Trophoblast cell (in vitro differentiated cells and primary cell): ENCODE data around the gene COL18A1.

Experiments
- DNase-seq, 2 donors: peaks; one replicate each; pipeline ENCODE4 v3.0.0-alpha.2; 2016
- H2AFZ ChIP-seq: 2 replicates; pipeline ENCODE4 v1.6.1; 2013; ENCODE audit warnings: low read length, moderate library complexity, mild to moderate bottlenecking; ENCODE audit not compliant: insufficient read depth, poor library complexity
- H2AK5ac ChIP-seq: 2 replicates; pipeline ENCODE4 v1.6.1; 2013; ENCODE audit warnings: mild to moderate bottlenecking, low read length
- H2BK120ac ChIP-seq: 2 replicates; pipeline ENCODE4 v1.6.1; 2013; ENCODE audit warnings: low read length, mild to moderate bottlenecking, moderate library complexity; ENCODE audit not compliant: insufficient read depth, poor library complexity
- H2BK12ac ChIP-seq: 2 replicates; pipeline ENCODE4 v1.6.1; 2013; ENCODE audit warnings: mild to moderate bottlenecking, low read length, moderate library complexity
- H2BK5ac ChIP-seq: 2 replicates; pipeline ENCODE4 v1.6.1; 2013; ENCODE audit warnings: low read length, low read depth, moderate library complexity, mild to moderate bottlenecking; ENCODE audit not compliant: poor library complexity
- H3K14ac ChIP-seq: 2 replicates; pipeline ENCODE4 v1.6.1; 2013; ENCODE audit warnings: mild to moderate bottlenecking, low read length
- H3K18ac ChIP-seq: 2 replicates; pipeline ENCODE4 v1.6.1; 2013; ENCODE audit warnings: mild to moderate bottlenecking, low read length
- H3K23ac ChIP-seq: 2 replicates; pipeline ENCODE4 v1.6.1; 2013; ENCODE audit warnings: low read length
- H3K27ac ChIP-seq: 2 replicates; pipeline ENCODE4 v1.5.1; 2013; ENCODE audit warnings: low read depth, mild to moderate bottlenecking, inconsistent platforms, low read length, moderate library complexity
- H3K27me3 ChIP-seq: 2 replicates; pipeline ENCODE4 v1.6.1; 2013; ENCODE audit warnings: inconsistent platforms, mild to moderate bottlenecking, low read length, moderate library complexity; ENCODE audit not compliant: insufficient read depth
- H3K36me3 ChIP-seq, 2 experiments: 1 replicate in 1 of 2; 2 replicates in 1 of 2; pipeline ENCODE4 v1.6.1; 2013; ENCODE audit warnings: low read length in 2 of 2, mild to moderate bottlenecking in 2 of 2, moderate library complexity in 1 of 2; ENCODE audit not compliant: insufficient read depth in 2 of 2, control insufficient read depth in 1 of 2
- H3K4ac ChIP-seq: 2 replicates; pipeline ENCODE4 v1.6.1; 2013; ENCODE audit warnings: low read depth, mild to moderate bottlenecking, low read length, moderate library complexity
- H3K4me1 ChIP-seq, 2 experiments: 1 replicate in 1 of 2; 2 replicates in 1 of 2; pipeline ENCODE4 v1.6.1; 2013; ENCODE audit warnings: low read length in 2 of 2, mild to moderate bottlenecking in 2 of 2, moderate library complexity in 1 of 2; ENCODE audit not compliant: insufficient read depth in 2 of 2, control insufficient read depth in 1 of 2
- H3K4me2 ChIP-seq: 2 replicates; pipeline ENCODE4 v1.6.1; 2013; ENCODE audit warnings: inconsistent platforms, mild to moderate bottlenecking, low read length, moderate library complexity
- H3K4me3 ChIP-seq: 2 replicates; pipeline ENCODE4 v1.5.1; 2013; ENCODE audit warnings: mild to moderate bottlenecking, low read depth, low read length, inconsistent platforms
- H3K79me1 ChIP-seq: one replicate; pipeline ENCODE4 v1.6.1; 2013; ENCODE audit warnings: low read length
- H3K79me2 ChIP-seq: 2 replicates; pipeline ENCODE4 v1.6.1; 2013; ENCODE audit warnings: low read length, mild to moderate bottlenecking; ENCODE audit not compliant: control insufficient read depth, insufficient read depth, poor library complexity
- H3K9ac ChIP-seq: 2 replicates; pipeline ENCODE4 v1.6.1; 2013; ENCODE audit warnings: mild to moderate bottlenecking, low read length
- H3K9me3 ChIP-seq: 2 replicates; pipeline ENCODE4 v1.6.1; 2013; ENCODE audit warnings: low read depth, mild to moderate bottlenecking, control low read depth, inconsistent platforms, low read length; ENCODE audit not compliant: insufficient read depth
- H4K12ac ChIP-seq: 2 replicates; pipeline ENCODE4 v1.6.1; 2013; ENCODE audit warnings: low read depth, mild to moderate bottlenecking, low read length, moderate library complexity
- H4K8ac ChIP-seq: 2 replicates; pipeline ENCODE4 v1.6.1; 2013; ENCODE audit warnings: low read depth, mild to moderate bottlenecking, low read length, moderate library complexity
- H4K91ac ChIP-seq: one replicate; pipeline ENCODE4 v1.6.1; 2013; ENCODE audit warnings: low read depth, mild to moderate bottlenecking, low read length, moderate library complexity
- WGBS: extraction: QIAGEN DNeasy Blood & Tissue Kit; methylation state at CpG from one replicate; pipeline ENCODE4 v1.1.7; 2013; ENCODE audit warnings: missing lambda C conversion rate; ENCODE audit not compliant: insufficient read length, insufficient coverage; ENCODE audit errors: extremely low coverage; 5-methylcytosine and 5-hydroxymethylcytosine counted together

Gene COL18A1

GRCh38 chr21:45370575-45370974 lies 34.4 kb upstream of the COL18A1 start:
- H3K36me3 ChIP-seq, result no peaks in the 10 kb centered on the region
- H2AFZ ChIP-seq, result no peak overlapping the region
- H3K79me1 ChIP-seq, result peaks cover 18% of the 10 kb centered on the region
- no peak for DNase-seq
- no peaks in the 10 kb centered on the region for H3K27me3 ChIP-seq
- H3K4me3 ChIP-seq, result no peak overlapping the region
- H3K4ac ChIP-seq, result no peak overlapping the region
- H4K8ac ChIP-seq, result no peak overlapping the region
- H3K9me3 ChIP-seq, result peaks cover 2% of the 10 kb centered on the region
- H2BK12ac ChIP-seq, result no peak overlapping the region
- H3K4me1 ChIP-seq, result peaks cover 17% of the 10 kb centered on the region in 2 experiments
- H3K27ac ChIP-seq, result no peak overlapping the region
- H2BK120ac ChIP-seq, result no peak overlapping the region
- WGBS, result no CpG with 5 or more reads among the region's 14 CpGs
- no peaks in the 10 kb centered on the region for H3K79me2 ChIP-seq
- H4K91ac ChIP-seq, result no peak overlapping the region
- H3K18ac ChIP-seq, result no peak overlapping the region
- no peak overlapping the region for H3K23ac ChIP-seq
- no peak overlapping the region for H3K14ac ChIP-seq
- H4K12ac ChIP-seq, result no peak overlapping the region
- no peak overlapping the region for H2AK5ac ChIP-seq
- no peak overlapping the region for H3K9ac ChIP-seq
- no peak overlapping the region for H2BK5ac ChIP-seq
- H3K4me2 ChIP-seq, result no peak overlapping the region

GRCh38 chr21:45371081-45371480 lies 33.9 kb upstream of the COL18A1 start:
- Histone ChIP-seq H3K4me2 (no peak overlapping the region), H3K79me1 (peaks cover 17% of the 10 kb centered on the region), H2AK5ac (peak overlapping the region; percentile 80), H3K18ac (peak overlapping the region; percentile 15), H3K14ac (peak overlapping the region; percentile 18), H4K91ac (no peak overlapping the region), H2AFZ (no peak overlapping the region), H3K27me3 (no peaks in the 10 kb centered on the region), H3K4ac (no peak overlapping the region), H4K8ac (no peak overlapping the region), H2BK12ac (no peak overlapping the region), H3K79me2 (no peaks in the 10 kb centered on the region), H3K4me3 (no peak overlapping the region), H3K23ac (no peak overlapping the region), H3K9ac (no peak overlapping the region), H3K36me3 (no peaks in the 10 kb centered on the region), H3K9me3 (peaks cover 2% of the 10 kb centered on the region), H3K4me1 (peaks cover 14 to 16% of the 10 kb centered on the region in 2 experiments), H2BK5ac (no peak overlapping the region), H4K12ac (no peak overlapping the region), H2BK120ac (no peak overlapping the region), H3K27ac (no peak overlapping the region)
- WGBS, result no CpG with 5 or more reads among the region's 13 CpGs
- no peak for DNase-seq

GRCh38 chr21:45371655-45372054 lies 33.3 kb upstream of the COL18A1 start:
- no peak overlapping the region for H4K91ac ChIP-seq
- H3K27ac ChIP-seq, result no peak overlapping the region
- no peak overlapping the region for H2BK120ac ChIP-seq
- H3K4me2 ChIP-seq, result no peak overlapping the region
- no peak overlapping the region for H2AFZ ChIP-seq
- no peaks in the 10 kb centered on the region for H3K36me3 ChIP-seq
- no peak overlapping the region for H3K23ac ChIP-seq
- H3K4me1 ChIP-seq, result peaks cover 9 to 11% of the 10 kb centered on the region in 2 experiments
- no peak overlapping the region for H2AK5ac ChIP-seq
- no peak overlapping the region for H2BK12ac ChIP-seq
- no peak overlapping the region for H3K9ac ChIP-seq
- peaks cover 13% of the 10 kb centered on the region for H3K79me1 ChIP-seq
- WGBS, result no CpG with 5 or more reads among the region's 5 CpGs
- H3K4ac ChIP-seq, result no peak overlapping the region
- H3K18ac ChIP-seq, result no peak overlapping the region
- no peak overlapping the region for H4K12ac ChIP-seq
- DNase-seq, result no peak
- H2BK5ac ChIP-seq, result no peak overlapping the region
- no peaks in the 10 kb centered on the region for H3K27me3 ChIP-seq
- no peak overlapping the region for H3K14ac ChIP-seq
- no peak overlapping the region for H4K8ac ChIP-seq
- no peak overlapping the region for H3K4me3 ChIP-seq
- peaks cover 2% of the 10 kb centered on the region for H3K9me3 ChIP-seq
- H3K79me2 ChIP-seq, result no peaks in the 10 kb centered on the region

GRCh38 chr21:45372732-45373355 lies 32.1 kb upstream of the COL18A1 start:
- Histone ChIP-seq H3K27me3 (no peaks in the 10 kb centered on the region), H3K4me1 (no peaks in the 10 kb centered on the region), H3K14ac (no peak overlapping the region), H2BK12ac (no peak overlapping the region), H2BK5ac (no peak overlapping the region), H4K91ac (no peak overlapping the region), H3K4me2 (no peak overlapping the region), H2AFZ (no peak overlapping the region), H3K4me3 (no peak overlapping the region), H3K9ac (no peak overlapping the region), H3K9me3 (peaks cover 6% of the 10 kb centered on the region), H3K36me3 (no peaks in the 10 kb centered on the region), H3K4ac (no peak overlapping the region), H3K23ac (no peak overlapping the region), H2AK5ac (no peak overlapping the region), H3K79me1 (peaks cover 3% of the 10 kb centered on the region), H3K79me2 (no peaks in the 10 kb centered on the region), H4K8ac (no peak overlapping the region), H3K18ac (no peak overlapping the region), H4K12ac (no peak overlapping the region), H2BK120ac (no peak overlapping the region), H3K27ac (no peak overlapping the region)
- WGBS, result no CpG with 5 or more reads among the region's 7 CpGs
- no peak for DNase-seq
